ENCODE results near the gene HSPA1L.

Gene HSPA1L

DNA sequence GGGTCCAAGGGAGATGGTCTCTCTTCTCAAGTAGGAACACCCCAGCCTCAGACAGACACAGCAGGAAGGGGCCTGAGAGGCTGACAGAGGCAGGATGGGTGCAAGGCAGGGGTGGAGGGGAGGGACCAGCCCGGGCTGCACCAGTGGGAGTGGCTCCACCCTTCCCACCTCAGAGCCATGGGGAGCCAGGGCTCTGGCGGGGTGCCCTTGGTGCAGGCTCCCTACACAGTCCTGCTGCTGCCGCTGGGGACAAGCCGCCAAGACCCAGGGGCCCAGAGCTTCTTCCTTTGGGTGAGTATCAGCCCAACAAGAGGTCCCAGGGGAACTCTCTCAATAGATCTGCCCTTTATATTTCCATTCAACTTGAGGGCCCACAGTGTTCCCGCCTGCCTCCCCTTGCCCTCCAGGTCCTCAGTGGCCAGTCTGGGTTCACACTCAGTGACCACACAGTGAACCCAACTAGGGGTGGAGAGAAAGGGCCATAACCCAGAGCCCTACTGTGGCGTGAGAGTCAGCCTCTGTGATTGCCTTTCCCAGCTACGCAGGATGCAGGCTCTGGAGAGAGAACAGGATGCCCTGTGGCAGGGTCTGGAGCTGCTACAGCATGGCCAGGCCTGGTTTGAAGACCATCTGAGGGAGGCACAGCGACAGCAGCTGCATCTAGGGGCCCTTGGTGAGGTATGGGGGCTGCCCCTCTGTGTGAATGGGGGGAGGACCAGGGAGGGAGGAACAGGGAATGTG lies 52.0 kb downstream of the HSPA1L start:
- no peak for DNase-seq

DNA sequence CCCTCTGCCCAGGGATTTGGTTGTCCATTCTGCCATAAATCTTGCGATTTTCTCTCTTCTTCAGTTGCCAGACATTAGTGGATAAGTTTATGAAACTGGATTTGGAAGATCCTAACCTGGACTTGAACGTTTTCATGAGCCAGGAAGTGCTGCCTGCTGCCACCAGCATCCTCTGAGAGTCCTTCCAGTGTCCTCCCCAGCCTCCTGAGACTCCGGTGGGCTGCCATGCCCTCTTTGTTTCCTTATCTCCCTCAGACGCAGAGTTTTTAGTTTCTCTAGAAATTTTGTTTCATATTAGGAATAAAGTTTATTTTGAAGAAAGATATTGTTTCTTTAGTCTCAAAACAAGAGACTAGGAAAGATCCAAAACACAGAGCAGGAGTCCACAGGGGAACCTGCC lies 52.7 kb downstream of the HSPA1L start, which contains the start of gene SAPCD1:
Gene SAPCD1, plus strand, starts transcription at position 301 of the 400 bp plus-strand sequence. CDS start 399 bp downstream, outside the sequence.
- no peak for DNase-seq

DNA sequence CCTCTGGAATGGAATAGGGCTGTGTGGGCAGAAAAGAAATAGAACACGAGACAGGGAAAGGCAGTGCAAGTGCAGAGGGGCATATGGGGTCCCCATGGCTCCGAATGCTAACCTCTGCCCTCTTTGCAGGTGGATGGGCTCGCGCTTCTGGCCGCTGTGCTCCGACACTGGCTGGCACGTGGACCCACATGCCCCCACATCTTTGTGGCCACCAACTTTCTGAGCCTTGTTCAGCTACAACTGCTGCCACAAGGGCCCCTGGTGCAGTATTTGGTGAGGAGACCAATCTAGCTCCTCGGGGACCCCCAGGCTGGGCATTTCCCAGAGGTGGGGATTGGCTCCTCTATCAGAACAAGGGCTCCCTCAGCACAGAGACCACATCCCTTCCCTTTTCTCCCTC lies 53.7 kb downstream of the HSPA1L start:
- DNase-seq: no peak

DNA sequence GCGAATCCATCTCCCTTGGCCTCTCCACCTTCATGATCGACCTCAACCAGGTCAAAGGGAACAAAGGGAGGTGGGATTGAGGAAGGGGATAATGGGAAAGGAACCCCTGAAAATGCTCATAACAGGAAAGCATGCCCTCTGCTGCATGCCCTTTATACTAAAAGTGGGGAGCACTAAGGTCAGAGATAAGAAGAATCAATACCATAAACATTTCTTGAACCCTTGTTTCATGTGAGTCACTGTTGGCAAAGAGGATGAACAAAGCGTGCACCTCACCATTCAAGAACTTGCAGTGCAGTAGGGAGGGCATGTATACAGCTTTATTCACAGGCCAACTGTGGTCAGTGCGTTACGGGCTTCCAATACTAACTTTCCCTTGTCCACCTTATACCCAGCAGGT lies 54.3 kb downstream of the HSPA1L start:
- no peak for DNase-seq

All from left hindlimb (tissue), 1 donor.